DND-41 (cell line): Measurements from ENCODE around the gene AKT3.

Experiments
- ATAC-seq: fragments of 200-7000 bp; cut with Tn5 transposase; 3 replicates; pipeline ENCODE4 v1.9.1; 2021; ENCODE audit warnings: low read depth; ENCODE audit not compliant: insufficient read depth
- DNase-seq: peaks from one replicate; pipeline ENCODE4 v3.0.0-alpha.2; 2020
- H2AFZ ChIP-seq: 2 replicates; pipeline ENCODE4 v1.6.0; 2012; ENCODE audit warnings: low read depth, low read length
- H3K27ac ChIP-seq: 2 replicates; pipeline ENCODE4 v1.5.1; 2012; ENCODE audit warnings: low read length, inconsistent platforms
- H3K27me3 ChIP-seq: fragments of 200-600 bp; sonication (generic); 2 replicates; pipeline ENCODE4 v1.6.0; 2012; ENCODE audit warnings: low read length, mild to moderate bottlenecking, inconsistent platforms; ENCODE audit not compliant: insufficient read depth, poor library complexity
- H3K36me3 ChIP-seq: 2 replicates; pipeline ENCODE4 v1.5.1; 2012; ENCODE audit warnings: low read length, inconsistent platforms; ENCODE audit not compliant: insufficient read depth
- H3K4me1 ChIP-seq: 2 replicates; pipeline ENCODE4 v1.5.1; 2012; ENCODE audit warnings: mild to moderate bottlenecking, low read length; ENCODE audit not compliant: insufficient read depth
- H3K4me2 ChIP-seq: 2 replicates; pipeline ENCODE4 v1.6.0; 2012; ENCODE audit warnings: mild to moderate bottlenecking, moderate library complexity, low read length, inconsistent platforms; ENCODE audit not compliant: insufficient read depth
- H3K4me3 ChIP-seq, 2 experiments: fragments of 200-600 bp in 1 of 2; shearing (Covaris generic) in 1 of 2; 2 replicates each; pipeline ENCODE4 v1.5.1; 2012 to 2016; ENCODE audit warnings: inconsistent platforms in 2 of 2, low read length in 2 of 2, mild to moderate bottlenecking in 2 of 2, low read depth in 1 of 2, moderate library complexity in 1 of 2
- H3K79me2 ChIP-seq: 2 replicates; pipeline ENCODE4 v1.6.0; 2012; ENCODE audit warnings: low read length, inconsistent platforms; ENCODE audit not compliant: insufficient read depth
- H3K9ac ChIP-seq: 2 replicates; pipeline ENCODE4 v1.6.0; 2012; ENCODE audit warnings: low read depth, mild to moderate bottlenecking, inconsistent platforms, low read length, moderate library complexity
- H3K9me3 ChIP-seq: 2 replicates; pipeline ENCODE4 v1.5.1; 2012; ENCODE audit warnings: low read length, moderate library complexity, mild to moderate bottlenecking, inconsistent platforms; ENCODE audit not compliant: insufficient read depth, severe bottlenecking
- H4K20me1 ChIP-seq: 2 replicates; pipeline ENCODE4 v1.6.0; 2012; ENCODE audit warnings: low read length; ENCODE audit not compliant: insufficient read depth
- EZH2 ChIP-seq: IDR thresholded peaks from 3 replicates; pipeline ENCODE4 v1.6.1; 2012; ENCODE audit warnings: borderline replicate concordance, low read depth, mild to moderate bottlenecking, moderate library complexity, low read length, inconsistent platforms; ENCODE audit not compliant: severe bottlenecking
- TF ChIP-seq, protein P1 (sequence below): IDR thresholded peaks from 2 replicates; pipeline ENCODE4 v1.5.1; 2012; ENCODE audit warnings: borderline replicate concordance, low read length, moderate library complexity, mild to moderate bottlenecking; ENCODE audit not compliant: poor library complexity, severe bottlenecking; ENCODE audit errors: extremely low read depth

Gene AKT3

DNA sequence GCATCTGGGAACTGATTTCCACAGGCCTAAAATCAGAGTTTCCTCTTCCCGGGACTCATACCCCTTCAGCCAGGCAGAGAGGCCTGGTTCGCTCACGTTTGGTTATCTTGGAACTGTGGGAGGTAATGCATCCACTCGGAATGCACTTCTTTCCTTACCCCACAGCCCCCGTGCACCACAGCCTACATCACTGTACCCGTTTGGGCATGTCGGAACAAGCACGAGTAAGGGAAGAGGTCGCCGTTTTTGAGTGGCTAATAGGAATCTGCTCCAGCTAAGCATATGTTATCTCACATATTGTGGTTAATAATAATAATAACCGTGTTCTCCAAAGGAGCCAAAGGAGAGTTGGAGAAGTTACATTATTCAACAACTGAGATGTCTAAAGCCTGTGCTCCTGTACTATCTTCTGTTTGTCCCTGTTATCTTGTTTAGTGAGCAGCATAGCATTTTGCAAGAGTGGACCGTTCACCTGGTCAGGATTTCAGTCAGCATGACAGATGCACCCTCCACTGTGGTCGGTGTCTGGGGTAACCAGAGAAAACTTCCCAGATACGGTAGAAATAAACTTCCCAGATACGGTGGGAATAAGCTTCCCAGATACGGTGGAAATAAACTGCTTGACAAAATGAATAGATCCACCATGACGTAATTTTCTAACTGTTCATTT is 395.6 kb downstream of the AKT3 start:
- Histone ChIP-seq H3K36me3 (peaks cover 6% of the 10 kb centered on the region; the same call in 1 of the 2 replicates), H3K4me1 (peaks cover 3% of the 10 kb centered on the region; the same call in 1 of the 2 replicates), H3K4me3 (no peak overlapping the region), H3K9me3 (no peaks in the 10 kb centered on the region), H3K4me2 (no peak overlapping the region), H2AFZ (no peak overlapping the region), H3K27ac (no peak overlapping the region), H4K20me1 (no peaks in the 10 kb centered on the region), H3K27me3 (no peaks in the 10 kb centered on the region), H3K9ac (no peak overlapping the region), H3K79me2 (no peaks in the 10 kb centered on the region)
- TF ChIP-seq EZH2 = no peak
- TF ChIP-seq, protein P1, sequence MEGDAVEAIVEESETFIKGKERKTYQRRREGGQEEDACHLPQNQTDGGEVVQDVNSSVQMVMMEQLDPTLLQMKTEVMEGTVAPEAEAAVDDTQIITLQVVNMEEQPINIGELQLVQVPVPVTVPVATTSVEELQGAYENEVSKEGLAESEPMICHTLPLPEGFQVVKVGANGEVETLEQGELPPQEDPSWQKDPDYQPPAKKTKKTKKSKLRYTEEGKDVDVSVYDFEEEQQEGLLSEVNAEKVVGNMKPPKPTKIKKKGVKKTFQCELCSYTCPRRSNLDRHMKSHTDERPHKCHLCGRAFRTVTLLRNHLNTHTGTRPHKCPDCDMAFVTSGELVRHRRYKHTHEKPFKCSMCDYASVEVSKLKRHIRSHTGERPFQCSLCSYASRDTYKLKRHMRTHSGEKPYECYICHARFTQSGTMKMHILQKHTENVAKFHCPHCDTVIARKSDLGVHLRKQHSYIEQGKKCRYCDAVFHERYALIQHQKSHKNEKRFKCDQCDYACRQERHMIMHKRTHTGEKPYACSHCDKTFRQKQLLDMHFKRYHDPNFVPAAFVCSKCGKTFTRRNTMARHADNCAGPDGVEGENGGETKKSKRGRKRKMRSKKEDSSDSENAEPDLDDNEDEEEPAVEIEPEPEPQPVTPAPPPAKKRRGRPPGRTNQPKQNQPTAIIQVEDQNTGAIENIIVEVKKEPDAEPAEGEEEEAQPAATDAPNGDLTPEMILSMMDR = no peak
- ATAC-seq (no peak), DNase-seq (no peak)

DNA sequence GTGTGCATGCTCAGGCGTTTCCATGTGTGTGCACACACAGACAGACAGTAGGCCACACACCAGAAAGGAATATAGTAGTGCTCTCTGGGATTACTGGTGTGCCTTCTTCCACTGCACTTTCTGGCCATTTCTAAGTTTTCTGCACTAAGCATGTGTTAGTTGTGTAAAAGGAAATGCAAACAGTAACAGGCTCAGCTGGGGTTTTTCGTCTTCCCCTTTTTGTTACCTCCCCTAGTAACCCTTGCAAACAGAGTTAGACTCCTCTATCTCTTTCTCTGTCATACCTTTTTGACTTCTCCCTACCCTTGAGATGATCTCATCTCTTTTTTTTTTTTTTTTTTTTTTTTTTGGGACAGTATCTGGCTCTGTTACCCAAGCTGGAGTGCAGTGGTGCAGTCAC is 398.0 kb downstream of the AKT3 start:
- ATAC-seq = no peak
- Histone ChIP-seq H3K9me3 (no peaks in the 10 kb centered on the region), H2AFZ (no peak overlapping the region), H3K9ac (no peak overlapping the region), H3K27me3 (no peaks in the 10 kb centered on the region), H3K4me2 (no peak overlapping the region), H3K4me3 (no peak overlapping the region), H3K79me2 (no peaks in the 10 kb centered on the region), H4K20me1 (no peaks in the 10 kb centered on the region), H3K27ac (no peak overlapping the region), H3K4me1 (peaks cover 13% of the 10 kb centered on the region), H3K36me3 (peaks cover 6% of the 10 kb centered on the region; the same call in 1 of the 2 replicates)
- TF ChIP-seq, protein P1 = no peak
- no peak for TF ChIP-seq EZH2
- no peak for DNase-seq

DNA sequence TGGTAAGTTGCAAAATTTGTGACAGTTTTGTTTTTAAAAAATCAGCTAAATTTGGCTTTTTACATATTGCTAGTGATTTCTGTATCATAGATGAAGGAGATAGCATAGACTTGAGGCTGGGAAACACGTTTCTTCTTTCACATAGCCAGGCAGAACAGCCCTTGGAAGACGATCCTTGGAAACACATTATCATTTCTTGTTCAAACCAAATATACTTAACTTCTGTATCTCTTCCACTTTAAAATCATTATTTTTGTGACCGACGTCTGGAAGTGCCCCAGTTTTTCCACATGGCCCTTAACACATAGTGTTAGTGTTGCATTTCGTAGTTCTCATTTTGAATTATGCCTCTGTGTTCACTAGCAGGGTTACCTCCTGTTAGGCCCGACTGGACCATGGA is 400.7 kb downstream of the AKT3 start:
- no peak for ATAC-seq
- no peak overlapping the region for H2AFZ ChIP-seq
- DNase-seq = no peak
- TF ChIP-seq, protein P1 = no peak
- no peak for TF ChIP-seq EZH2
- H3K9me3 ChIP-seq = no peaks in the 10 kb centered on the region
- H3K4me3 ChIP-seq = no peak overlapping the region
- H3K27me3 ChIP-seq = no peaks in the 10 kb centered on the region
- H3K27ac ChIP-seq = no peak overlapping the region
- H4K20me1 ChIP-seq = no peaks in the 10 kb centered on the region
- H3K79me2 ChIP-seq = no peaks in the 10 kb centered on the region
- no peak overlapping the region for H3K9ac ChIP-seq
- no peak overlapping the region for H3K4me2 ChIP-seq
- H3K4me1 ChIP-seq = peaks cover 22% of the 10 kb centered on the region
- peaks cover 2% of the 10 kb centered on the region; the same call in 1 of the 2 replicates for H3K36me3 ChIP-seq
